NCI-H1092 (cell line): ENCODE data around the gene ADSL.

Source experiments
- DNase-seq: peaks from one replicate; lab custom pipeline; 2025; lab: John Stamatoyannopoulos, UW

ADSL gene

DNA sequence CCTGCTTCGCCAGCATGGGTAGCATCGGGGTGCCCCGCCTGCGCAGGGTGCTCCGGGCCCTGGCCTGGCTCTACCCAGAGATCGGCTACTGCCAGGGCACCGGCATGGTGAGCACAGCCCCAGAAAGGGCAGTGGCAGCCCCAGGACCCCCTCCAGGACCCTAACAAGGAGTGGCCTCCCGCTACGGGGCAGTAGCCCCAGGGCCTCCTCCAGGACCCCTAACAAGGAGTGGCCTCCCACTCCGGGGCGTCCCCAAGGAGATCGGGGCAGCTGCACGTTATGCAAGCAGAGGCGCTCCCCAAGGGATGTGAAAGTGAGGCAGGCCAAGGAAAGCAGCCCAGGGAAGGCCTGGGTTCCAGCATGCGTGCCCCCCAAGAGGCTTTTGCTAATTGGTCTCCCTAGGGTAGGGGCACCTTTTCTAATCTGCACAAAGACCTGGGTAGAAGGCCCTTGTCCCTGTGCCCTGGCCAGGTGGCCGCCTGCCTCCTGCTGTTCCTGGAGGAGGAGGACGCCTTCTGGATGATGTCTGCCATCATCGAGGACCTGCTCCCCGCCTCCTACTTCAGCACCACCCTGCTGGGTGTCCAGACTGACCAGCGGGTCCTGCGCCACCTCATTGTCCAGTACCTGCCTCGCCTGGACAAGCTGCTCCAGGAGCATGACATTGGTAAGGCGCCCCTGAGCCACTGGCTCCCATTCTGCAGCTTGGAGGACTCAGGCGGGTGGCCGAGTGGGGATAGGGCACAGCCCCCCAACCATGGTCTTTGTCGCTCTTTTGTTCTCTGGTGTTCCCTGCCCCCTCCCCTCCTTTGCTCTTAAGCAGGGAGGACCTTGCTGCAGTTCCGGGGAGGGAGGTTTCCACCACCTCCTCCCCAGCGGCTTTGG lies 59.1 kb downstream of the ADSL start:
- no peak for DNase-seq

DNA sequence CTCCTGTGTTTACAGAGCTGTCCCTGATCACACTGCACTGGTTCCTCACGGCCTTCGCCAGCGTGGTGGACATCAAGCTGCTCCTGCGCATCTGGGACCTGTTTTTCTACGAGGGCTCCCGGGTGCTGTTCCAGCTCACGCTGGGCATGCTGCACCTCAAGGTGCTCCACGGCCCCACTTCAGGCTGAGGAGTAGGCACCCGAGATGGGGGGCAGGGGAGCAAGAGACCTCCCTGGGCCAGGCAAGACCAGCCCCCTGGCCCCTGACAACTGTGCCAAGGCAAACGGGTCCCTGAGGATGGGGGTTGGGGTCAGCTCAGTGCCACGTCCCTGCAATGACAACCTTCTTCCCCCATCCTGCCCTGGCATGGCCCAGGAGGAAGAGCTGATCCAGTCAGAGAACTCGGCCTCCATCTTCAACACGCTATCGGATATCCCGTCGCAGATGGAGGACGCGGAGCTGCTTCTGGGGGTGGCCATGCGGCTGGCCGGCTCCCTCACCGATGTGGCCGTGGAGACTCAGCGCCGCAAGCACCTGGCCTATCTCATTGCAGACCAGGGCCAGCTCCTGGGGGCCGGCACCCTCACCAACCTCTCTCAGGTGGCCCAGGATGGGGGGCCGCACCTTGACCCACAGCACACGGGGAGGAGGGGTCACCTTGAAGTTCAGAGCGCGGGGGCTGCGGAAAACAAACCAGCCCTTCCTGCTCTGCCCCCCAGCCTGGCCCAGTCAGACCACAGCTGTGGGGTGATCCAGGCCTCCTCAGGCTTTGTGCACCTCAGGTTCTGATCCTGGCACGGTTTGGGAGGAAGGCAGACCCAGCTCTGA lies 60.0 kb downstream of the ADSL start:
- no peak for DNase-seq

DNA sequence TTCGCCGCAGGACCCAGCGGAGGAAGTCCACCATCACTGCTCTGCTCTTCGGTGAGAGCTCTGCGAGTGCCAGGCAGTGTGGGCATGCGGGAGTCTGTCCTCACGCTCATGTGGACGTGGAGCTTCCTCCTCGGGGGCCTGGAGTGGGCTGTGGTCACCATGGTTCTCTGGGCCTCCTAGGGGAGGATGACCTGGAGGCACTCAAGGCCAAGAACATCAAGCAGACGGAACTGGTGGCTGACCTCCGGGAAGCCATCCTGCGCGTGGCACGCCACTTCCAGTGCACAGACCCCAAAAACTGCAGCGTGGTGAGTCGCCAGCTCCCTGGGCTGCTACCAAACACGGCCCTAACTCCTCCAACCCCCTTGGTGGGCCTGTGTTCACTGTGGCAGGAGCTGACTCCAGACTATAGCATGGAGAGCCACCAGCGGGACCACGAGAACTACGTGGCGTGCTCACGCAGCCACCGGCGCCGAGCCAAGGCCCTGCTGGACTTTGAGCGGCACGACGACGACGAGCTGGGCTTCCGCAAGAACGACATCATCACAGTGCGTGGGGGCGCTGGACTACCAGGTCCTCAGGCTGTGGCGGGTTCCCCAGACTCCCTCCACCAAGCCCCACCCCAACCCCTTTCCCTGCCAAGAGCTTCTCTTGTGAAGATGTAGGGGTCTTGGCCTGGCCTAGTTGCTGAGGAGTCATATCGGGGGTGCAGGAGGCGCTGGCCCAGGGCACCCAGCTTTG lies 60.9 kb downstream of the ADSL start:
- DNase-seq, result no peak

DNA sequence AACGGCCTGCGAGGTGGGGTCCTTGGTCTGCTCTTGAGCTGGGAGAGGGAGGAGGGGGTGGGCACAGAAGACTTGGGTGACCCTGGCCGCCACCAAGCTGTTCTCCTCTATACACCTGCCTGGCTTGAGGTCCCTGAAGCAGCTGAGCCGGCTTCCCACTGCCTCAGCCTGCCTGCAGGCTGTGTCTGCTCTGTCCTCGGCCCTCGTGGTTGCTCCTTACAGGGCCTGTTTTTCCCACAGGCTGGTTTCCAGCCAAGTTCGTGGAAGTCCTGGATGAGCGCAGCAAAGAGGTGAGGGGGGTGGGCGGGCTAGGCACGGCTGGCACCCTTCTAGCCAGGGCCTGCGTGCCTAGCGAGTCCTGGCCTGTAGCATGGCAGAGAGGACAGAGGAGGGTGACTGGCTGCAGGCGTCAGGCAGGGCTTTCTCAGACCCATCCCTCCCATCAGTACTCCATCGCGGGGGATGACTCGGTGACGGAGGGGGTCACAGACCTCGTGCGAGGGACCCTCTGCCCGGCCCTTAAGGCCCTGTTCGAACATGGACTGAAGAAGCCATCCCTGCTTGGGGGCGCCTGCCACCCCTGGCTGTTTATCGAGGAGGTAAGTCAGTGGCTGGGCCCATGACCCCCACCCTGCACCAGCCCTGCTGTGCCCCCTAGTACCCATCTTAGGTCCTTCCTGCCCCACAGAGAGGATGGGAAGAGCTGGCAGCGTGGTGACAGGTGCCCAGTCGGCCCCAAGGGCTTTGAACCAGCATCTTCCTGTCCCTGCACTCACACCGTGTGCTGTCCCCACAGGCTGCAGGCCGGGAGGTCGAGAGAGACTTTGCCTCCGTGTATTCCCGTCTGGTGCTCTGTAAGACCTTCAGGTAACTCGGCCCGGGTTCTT lies 61.8 kb downstream of the ADSL start:
- no peak for DNase-seq

DNA sequence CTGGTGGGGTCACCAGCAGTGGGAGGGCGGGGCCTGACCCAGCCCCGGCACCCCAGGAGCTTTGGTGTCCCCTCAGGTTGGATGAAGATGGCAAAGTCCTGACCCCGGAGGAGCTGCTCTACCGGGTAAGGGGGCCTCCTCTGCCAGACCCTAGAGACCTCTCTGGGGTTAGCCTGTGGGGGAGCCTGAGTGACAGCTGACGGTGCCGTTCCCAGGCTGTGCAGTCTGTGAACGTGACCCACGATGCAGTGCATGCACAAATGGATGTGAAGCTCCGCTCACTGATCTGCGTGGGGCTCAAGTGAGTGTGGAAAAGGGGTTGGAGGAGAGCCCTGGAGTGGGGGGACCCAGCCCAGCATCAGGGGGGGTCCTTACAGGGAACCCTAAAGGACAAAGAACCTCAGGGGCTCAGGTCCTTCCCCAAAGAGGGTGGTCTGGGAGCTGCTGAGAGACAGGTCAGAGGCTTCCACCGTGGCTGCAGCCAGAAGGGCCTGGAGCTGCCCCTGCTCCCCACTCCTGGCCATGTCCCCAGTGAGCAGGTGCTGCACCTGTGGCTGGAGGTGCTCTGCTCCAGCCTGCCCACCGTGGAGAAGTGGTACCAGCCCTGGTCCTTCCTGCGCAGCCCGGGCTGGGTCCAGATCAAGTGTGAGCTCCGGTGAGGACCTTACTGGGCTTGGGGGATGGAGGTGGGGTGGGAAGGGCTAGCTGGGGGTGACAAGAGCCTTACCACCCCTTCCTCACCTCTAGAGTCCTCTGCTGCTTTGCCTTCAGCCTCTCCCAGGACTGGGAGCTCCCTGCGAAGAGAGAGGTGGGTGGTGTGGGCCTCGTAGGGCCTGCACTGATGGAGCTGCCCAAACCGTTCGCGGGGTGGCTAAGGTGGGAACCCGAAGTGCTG lies 62.7 kb downstream of the ADSL start:
- DNase-seq, result no peak

DNA sequence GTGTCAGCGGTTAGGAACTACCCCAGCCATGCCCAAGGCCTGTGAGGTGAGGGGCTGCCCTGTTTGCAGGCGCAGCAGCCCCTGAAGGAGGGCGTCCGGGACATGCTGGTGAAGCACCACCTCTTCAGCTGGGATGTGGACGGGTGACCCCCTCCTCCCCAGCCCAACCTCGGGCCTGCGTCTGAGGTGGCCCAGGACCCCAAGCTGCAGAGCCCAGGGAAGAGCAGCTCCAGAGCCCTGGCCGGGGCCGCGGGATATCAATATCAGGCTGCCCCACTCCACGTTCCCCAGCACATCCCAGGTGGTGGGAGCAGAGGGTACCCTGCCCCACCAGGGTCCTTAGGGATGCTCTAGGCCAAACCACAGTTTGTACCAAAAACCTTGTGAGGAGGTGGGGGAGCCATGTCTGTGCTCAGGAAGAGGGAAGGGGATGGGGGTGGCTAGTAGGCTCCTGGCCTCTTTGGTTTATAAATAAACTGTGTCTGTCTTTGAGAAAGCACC lies 63.4 kb downstream of the ADSL start:
- no peak for DNase-seq

DNA sequence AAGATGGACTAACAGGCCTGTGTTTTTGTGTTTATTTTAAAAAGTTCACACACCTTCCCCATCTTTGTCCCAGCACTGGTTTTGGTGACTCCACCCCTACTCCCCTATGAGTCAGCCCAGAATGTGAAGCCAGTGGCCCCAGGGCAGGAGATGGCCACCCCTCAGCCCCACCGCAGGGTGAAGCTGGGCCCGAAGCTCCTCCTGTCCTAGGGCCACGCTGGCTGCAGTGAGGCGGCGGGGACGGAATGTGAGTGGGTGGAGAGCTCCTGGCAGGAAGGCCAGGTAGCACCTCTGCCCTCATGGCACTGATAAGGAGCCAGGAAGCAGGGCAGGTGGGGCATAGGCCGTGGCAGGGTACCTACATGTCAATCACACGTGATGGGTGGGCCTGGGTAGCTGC lies 64.0 kb downstream of the ADSL start:
- no peak for DNase-seq

DNA sequence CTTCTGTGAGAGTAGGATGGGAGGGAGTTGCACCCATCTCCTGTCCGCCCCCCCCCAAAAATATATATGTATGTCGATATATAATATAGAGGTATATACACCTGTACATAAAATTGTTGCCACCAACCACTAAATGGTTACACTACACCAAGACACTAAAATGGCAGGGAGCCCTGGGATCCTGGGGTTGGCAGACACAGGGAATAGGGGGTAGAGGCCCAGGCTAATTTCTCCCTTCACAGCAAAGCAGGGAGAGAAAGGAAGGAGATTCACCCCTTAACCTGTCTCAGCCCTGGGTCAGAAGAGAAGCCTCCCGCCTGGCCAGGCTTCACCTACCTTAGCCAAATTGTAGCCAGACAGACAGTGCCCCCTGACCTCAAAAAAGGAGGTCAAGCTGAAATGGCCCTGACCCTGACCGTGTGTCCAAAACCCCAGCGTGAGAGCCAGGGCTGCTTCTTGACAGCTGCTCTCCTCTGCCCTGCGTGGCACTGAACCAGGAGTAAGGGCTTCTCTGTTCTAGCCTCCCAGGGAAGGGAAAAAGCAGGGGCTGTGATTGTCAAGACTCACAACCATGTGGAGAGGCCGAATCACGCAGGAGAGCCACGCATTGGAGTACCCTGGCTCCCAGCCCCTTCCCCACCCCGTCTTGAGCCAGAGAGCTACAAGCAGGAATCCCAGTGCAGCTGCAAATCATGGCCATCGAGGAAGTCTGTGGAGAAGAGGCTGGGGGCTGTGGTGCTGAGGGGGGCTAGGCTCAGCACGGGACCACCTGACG lies 64.6 kb downstream of the ADSL start:
- DNase-seq, result no peak

DNA sequence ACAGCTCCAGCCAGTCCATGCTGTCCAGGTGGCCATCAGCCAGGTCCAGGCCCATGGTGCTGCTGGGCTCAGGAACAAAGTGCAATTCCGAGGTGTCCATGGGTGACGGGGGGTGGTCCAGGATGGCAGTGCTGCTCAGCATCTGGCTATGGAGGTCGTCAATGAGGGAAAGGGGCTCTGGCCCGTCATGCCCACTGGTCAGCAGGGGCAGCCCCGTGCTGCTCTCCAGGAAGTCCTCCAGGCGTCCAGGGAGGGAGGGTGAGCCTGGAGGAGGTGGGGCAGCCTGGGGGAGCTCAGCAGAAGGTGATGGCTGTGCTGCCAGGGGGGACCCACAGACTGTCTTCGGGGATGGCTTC lies 65.2 kb downstream of the ADSL start:
- DNase-seq, result no peak

DNA sequence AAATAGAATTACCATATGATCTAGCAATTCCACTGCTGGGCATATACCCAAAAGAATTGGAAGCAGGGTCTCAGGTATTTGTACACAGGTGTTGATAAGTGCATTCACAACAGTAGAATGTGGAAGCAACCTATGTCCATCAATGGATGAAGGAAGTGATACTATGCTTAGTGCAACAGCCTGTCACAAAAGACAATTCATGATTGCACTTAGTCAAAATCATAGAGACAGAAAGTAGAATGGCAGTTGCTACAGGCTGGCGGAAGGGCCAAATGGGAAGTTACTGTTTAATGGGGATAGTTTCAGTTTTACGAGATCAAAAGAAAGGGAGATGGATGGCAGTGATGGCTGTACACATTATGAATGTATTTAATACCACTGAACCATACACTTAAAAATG lies 66.1 kb downstream of the ADSL start:
- DNase-seq, result no peak

DNA sequence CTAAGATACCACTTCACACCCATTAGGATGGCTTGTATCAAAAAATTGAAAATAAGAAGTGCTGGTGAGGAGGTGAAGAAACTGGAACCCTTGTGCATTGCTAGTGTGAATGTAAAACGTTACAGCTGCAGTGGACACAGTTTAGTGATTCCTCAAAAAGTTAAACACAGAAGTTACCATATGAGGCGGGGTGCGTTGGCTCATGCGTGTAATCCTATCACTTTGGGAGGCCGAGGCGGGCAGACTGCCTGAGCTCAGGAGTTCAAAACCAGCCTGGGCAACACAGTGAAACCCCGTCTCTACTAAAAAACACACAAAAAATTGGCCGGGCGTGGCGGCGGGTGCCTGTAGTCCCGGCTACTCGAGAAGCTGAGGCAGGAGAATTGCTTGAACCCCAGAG lies 67.6 kb downstream of the ADSL start:
- no peak for DNase-seq

DNA sequence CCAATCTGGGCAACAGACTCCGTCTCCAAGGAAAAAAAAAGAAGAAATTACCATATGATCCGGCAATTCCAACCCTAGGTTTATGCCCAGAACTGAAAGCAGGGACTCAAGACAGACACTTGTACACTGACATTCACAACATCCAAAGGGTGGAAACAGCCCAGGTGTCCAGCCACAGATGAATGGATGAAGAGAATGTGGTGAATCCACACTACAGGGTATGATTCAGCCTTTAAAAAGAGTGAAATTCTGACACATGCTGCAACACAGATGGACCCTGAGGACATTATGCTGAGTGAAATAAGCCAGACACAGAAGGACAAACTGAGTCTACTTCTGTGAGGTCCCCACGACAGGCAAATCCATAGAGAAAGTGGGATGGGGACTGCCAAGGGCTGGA lies 68.0 kb downstream of the ADSL start:
- no peak for DNase-seq

DNA sequence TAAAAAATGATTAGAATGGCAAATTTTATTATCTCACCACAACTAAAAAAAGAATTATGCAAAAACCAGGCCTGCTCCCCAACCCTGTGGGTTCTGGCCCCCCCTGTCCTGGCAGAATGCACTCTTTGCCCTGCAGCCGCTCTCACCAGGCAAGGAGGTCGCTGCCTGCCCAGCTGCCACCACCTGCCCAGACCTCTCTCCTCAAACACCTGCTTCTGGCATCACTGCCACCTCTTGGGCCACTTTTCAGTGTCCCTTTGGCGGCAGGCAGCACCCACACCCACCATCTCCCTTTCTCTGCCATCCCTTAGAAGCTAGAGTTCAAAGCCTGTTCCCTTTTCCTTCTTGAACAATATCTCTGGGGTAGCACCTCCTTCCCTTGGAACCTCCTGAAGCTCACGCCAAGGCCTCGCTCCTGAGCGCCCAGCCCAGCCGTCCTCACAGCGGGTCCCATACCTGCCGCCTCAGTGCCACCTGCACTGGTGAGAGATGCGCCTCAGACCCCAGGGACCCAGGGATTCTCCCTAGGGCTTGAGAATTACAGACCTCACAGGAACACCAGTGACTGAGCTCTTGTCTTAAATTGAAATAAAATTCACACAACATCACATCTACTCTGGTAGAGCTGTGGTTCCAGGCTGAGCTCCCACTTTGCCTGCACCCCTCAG lies 68.7 kb downstream of the ADSL start:
- no peak for DNase-seq

DNA sequence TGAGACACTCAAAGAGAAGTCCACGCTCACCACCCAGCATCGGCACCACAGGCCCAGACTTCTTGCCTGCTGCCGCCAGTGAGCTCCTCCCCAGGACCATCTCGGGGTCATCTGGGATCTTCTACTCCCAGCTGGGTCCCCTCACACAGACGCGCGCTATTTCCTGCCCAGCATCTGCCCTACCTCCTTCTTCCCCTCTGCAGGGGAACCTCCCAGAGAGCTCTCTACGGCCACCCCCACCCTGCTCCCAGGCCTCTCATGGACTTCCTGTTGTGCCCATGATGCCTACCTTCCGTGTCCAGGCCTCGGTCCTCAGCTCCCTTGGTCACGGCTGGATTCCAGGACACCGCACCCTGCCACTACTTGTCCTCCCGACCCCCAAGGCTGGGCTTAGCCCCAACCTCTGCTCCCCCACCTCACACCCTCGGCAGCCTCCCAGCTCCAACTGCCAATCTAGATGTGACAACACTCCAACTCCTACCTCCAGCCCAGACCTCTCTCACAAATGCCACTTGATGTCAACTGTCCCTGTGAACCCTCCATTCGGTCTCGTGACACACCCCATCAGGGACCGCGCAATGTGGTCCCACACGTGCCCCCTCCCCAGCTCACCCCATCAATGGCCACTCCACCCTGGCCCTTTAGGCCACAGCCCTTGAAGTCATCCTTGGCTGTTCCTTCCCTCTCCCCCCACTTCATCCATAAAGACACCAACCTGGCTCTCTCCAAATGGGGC lies 69.4 kb downstream of the ADSL start:
- DNase-seq, result no peak

DNA sequence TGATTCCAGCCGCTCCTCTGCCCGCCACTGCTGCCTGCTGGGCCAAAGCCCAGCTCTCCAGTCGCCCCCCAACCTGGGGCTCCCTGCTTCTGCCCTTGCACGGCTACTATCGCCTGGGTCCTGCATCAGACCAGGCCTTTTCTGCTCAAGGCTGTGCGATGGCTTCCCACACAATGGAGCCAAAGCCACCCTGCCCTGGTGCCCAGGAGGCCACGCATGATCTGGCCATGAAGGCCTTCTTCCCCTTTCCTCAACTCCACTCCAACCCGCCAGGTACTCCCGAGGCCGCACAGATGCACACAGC lies 69.9 kb downstream of the ADSL start:
- DNase-seq, result no peak

DNA sequence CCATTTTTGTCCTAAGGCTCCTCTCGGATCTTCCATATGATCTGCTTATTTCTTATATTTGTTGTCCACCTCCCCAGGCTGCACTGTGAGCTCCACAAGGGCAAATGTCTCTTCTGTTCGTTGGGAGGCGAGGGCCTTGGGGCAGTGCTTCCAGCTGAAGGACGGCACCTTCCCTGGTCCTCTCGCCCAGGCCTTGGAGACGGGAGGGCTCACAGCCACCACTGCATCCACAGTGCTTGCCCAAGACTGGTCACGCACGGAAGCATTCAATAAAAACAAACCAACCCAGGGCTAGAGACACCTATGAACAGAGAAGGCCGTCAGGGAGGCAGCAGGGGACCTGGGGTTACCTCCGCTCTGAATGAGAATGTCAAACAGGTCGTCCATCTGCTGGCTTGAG lies 70.3 kb downstream of the ADSL start:
- no peak for DNase-seq

DNA sequence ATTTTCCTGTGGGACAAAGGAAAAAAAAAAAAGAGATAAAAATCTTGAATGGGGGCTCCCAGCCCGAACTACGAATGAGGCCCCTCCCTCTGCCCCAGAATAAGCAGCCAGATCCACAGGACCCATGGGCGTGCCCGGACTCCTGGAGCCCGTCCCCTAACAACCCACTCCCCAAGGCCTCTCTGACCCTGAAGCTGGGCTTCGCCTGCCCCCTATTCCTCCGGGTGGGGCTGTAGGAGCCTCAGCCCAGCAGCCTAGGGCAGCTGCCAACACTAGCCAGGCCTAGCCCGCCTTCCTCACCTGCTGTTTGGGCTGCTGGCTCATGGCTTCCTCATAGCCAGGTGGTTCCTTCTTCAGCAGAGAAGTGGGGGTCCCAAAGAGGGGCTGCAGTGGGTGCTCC lies 70.7 kb downstream of the ADSL start:
- DNase-seq, result no peak

DNA sequence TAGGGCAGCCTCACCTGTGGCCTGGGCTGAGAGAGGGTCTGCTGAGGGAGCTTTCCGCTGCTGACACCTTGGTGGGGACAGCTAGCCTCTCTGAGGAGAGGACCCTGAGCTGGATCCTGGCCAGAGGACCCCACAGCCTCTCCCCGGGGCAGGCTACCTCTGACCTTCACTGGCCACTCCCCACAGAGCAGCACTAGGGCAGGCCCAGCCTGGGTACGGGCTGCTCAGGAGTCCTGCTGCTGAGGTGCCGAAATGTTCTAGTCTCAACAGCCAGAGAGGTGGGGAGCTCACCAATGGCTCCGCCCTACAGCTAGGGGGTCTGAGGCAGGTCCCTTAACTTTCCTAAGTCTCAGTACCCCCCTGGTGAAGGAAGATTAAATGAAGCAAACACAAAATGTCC lies 71.6 kb downstream of the ADSL start:
- DNase-seq, result no peak
